GM23338 (cell line): ENCODE results near the gene MARCHF10. TPM values are rescaled to one million over a fixed set of nuclear protein-coding genes. Genes with fewer than 3 reads are reported as not detected.

Experiments used
- ATAC-seq: fragments of 200-7000 bp; cut with Tn5 transposase; 3 replicates; pipeline ENCODE4 v1.9.1; 2020
- DNase-seq: peaks from one replicate; pipeline ENCODE4 v3.0.0-alpha.2; 2015; ENCODE audit warnings: low spot score
- H2AFZ ChIP-seq: fragments of 200-600 bp; sonication (generic); 2 replicates; pipeline ENCODE4 v1.8.0; 2016; ENCODE audit warnings: antibody characterized with exemption, mild to moderate bottlenecking, moderate library complexity
- H3F3A ChIP-seq: fragments of 200-600 bp; sonication (generic); replicated peaks from 2 replicates; pipeline ENCODE4 v1.8.0; 2017; ENCODE audit warnings: antibody characterized with exemption, mixed run types, low read depth
- H3K27ac ChIP-seq: fragments of 200-600 bp; sonication (generic); 2 replicates; pipeline ENCODE4 v1.6.1; 2016; ENCODE audit warnings: low read depth
- H3K27me3 ChIP-seq: fragments of 200-600 bp; sonication (generic); 2 replicates; pipeline ENCODE4 v1.8.0; 2016; ENCODE audit warnings: mild to moderate bottlenecking, mixed run types, moderate library complexity; ENCODE audit not compliant: insufficient read depth
- H3K36me3 ChIP-seq: fragments of 200-600 bp; sonication (generic); 2 replicates; pipeline ENCODE4 v1.8.0; 2016; ENCODE audit warnings: mild to moderate bottlenecking; ENCODE audit not compliant: insufficient read depth
- H3K4me1 ChIP-seq: fragments of 200-600 bp; sonication (generic); 2 replicates; pipeline ENCODE4 v1.8.0; 2016; ENCODE audit warnings: mild to moderate bottlenecking, moderate library complexity; ENCODE audit not compliant: insufficient read depth
- H3K4me2 ChIP-seq: fragments of 200-600 bp; sonication (generic); 2 replicates; pipeline ENCODE4 v1.7.1; 2017; ENCODE audit warnings: mixed run types
- H3K4me3 ChIP-seq: fragments of 200-600 bp; sonication (generic); 2 replicates; pipeline ENCODE4 v1.6.1; 2016; ENCODE audit warnings: mixed run types
- H3K79me2 ChIP-seq: fragments of 200-600 bp; sonication (generic); replicated peaks from 2 replicates; pipeline ENCODE4 v1.8.0; 2017; ENCODE audit warnings: mild to moderate bottlenecking; ENCODE audit not compliant: insufficient read depth
- H3K9me2 ChIP-seq: fragments of 200-600 bp; sonication (generic); 2 replicates; pipeline ENCODE4 v1.8.0; 2017; ENCODE audit not compliant: insufficient read depth
- H4K20me1 ChIP-seq: fragments of 200-600 bp; sonication (generic); replicated peaks from 2 replicates; pipeline ENCODE4 v1.8.0; 2017; ENCODE audit warnings: mild to moderate bottlenecking; ENCODE audit not compliant: insufficient read depth
- H3K27ac Mint-ChIP-seq: 2 replicates; pipeline ENCODE4 v1.8.0; 2020; ENCODE audit warnings: inconsistent platforms, mild to moderate bottlenecking, moderate library complexity, mixed read lengths
- H3K27me3 Mint-ChIP-seq: 3 replicates; pipeline ENCODE4 v1.8.0; 2022; ENCODE audit warnings: low read depth, mild to moderate bottlenecking, moderate library complexity, mixed read lengths, inconsistent platforms; ENCODE audit not compliant: insufficient read depth, poor library complexity
- H3K36me3 Mint-ChIP-seq: 3 replicates; pipeline ENCODE4 v1.8.0; 2021; ENCODE audit warnings: low read depth, mild to moderate bottlenecking, inconsistent platforms, moderate library complexity, mixed read lengths
- H3K4me1 Mint-ChIP-seq: 3 replicates; pipeline ENCODE4 v1.8.0; 2020; ENCODE audit warnings: mild to moderate bottlenecking, inconsistent platforms, mixed read lengths
- H3K4me3 Mint-ChIP-seq: 3 replicates; pipeline ENCODE4 v1.8.0; 2021; ENCODE audit warnings: moderate library complexity, mild to moderate bottlenecking, inconsistent platforms, mixed read lengths
- H3K9me3 Mint-ChIP-seq: 3 replicates; pipeline ENCODE4 v1.8.0; 2020; ENCODE audit warnings: moderate library complexity, mild to moderate bottlenecking, inconsistent platforms, mixed read lengths
- CREB1 ChIP-seq: fragments of 250-450 bp; sonication (Bioruptor Pico); IDR thresholded peaks from 2 replicates; pipeline ENCODE4 v1.5.0; 2020; ENCODE audit warnings: low read depth, mild to moderate bottlenecking, moderate library complexity
- CTCF ChIP-seq, 2 experiments: fragments of 200-600 bp in 1 of 2; sonication (generic) in 1 of 2; conservative IDR thresholded peaks; 2 replicates each; pipeline versions ENCODE4 v1.5.1 to v1.6.1; 2016 to 2017; ENCODE audit warnings: antibody characterized with exemption in 2 of 2, low read depth in 2 of 2, mild to moderate bottlenecking in 2 of 2, moderate library complexity in 1 of 2
- ETS1 ChIP-seq: IDR thresholded peaks from 2 replicates; pipeline ENCODE4 v1.6.1; 2016; ENCODE audit warnings: antibody characterized with exemption
- EZH2phosphoT487 ChIP-seq: fragments of 200-600 bp; sonication (generic); IDR thresholded peaks from one replicate; pipeline ENCODE4 v1.8.1; 2018; ENCODE audit warnings: antibody characterized with exemption; ENCODE audit not compliant: unreplicated experiment
- NANOG ChIP-seq: IDR thresholded peaks from 2 replicates; pipeline ENCODE4 v1.6.1; 2016; ENCODE audit warnings: antibody characterized with exemption, borderline replicate concordance
- POLR2AphosphoS5 ChIP-seq: IDR thresholded peaks from 2 replicates; pipeline ENCODE4 v1.6.1; 2016; ENCODE audit warnings: antibody characterized with exemption, low read depth
- ZNF114 ChIP-seq: fragments of 250-450 bp; sonication (Bioruptor Pico); IDR thresholded peaks from 2 replicates; pipeline ENCODE4 v1.5.0; 2020; ENCODE audit warnings: mild to moderate bottlenecking, moderate library complexity
- ZNF462 ChIP-seq: fragments of 250-450 bp; sonication (Bioruptor Pico); IDR thresholded peaks from 2 replicates; pipeline ENCODE4 v1.5.0; 2020; ENCODE audit warnings: mild to moderate bottlenecking, moderate library complexity
- polyA plus RNA-seq: library from polyadenylated mRNA; unstranded; fragments of >200 nt; fragmentation: Nextera tagmentation; extraction: Ambion mirVana; gene quantifications from 2 replicates; pipeline ENCODE4 v1.2.1, GENCODE V29; 2016
- total RNA-seq: library from RNA; depleted of rRNA; stranded (reverse); fragments of >200 nt; shearing (Covaris generic); gene quantifications from 2 replicates; pipeline ENCODE4 v1.2.3, GENCODE V29; 2014

Gene MARCHF10
- total and polyA plus RNA-seq, 2 experiments from 2014 or later: 0.50 TPM; not detected in 1

GRCh38 chr17:62658136-62658920 lies 149.8 kb downstream of the MARCHF10 start:
- Histone ChIP-seq H3F3A (0 out of 2 replicates have a peak, but pooled peaks cover 5% of the 10 kb centered on the region), H3K27ac (no peak overlapping the region), H3K4me2 (no peak overlapping the region), H3K27me3 (no peaks in the 10 kb centered on the region), H2AFZ (no peak overlapping the region), H3K9me2 (no peaks in the 10 kb centered on the region), H3K79me2 (no peaks in the 10 kb centered on the region), H3K36me3 (no peaks in the 10 kb centered on the region), H3K4me1 (peaks cover 6% of the 10 kb centered on the region), H3K4me3 (no peak overlapping the region), H4K20me1 (no peaks in the 10 kb centered on the region)
- TF ChIP-seq ZNF462: no peak
- TF ChIP-seq NANOG: no peak
- H3K36me3 Mint-ChIP-seq: peaks cover 12% of the 10 kb centered on the region; the same call in 2 of the 3 replicates
- no peak overlapping the region for H3K4me3 Mint-ChIP-seq
- peaks cover 9% of the 10 kb centered on the region; the same call in 1 of the 3 replicates for H3K9me3 Mint-ChIP-seq
- H3K27ac Mint-ChIP-seq: no peak overlapping the region
- no peak for DNase-seq
- no peak for ATAC-seq
- H3K27me3 Mint-ChIP-seq: peaks cover 14% of the 10 kb centered on the region
- peaks cover 14% of the 10 kb centered on the region for H3K4me1 Mint-ChIP-seq

GRCh38 chr17:62657690-62658089 lies 150.4 kb downstream of the MARCHF10 start:
- peaks cover 7% of the 10 kb centered on the region for H3K4me1 ChIP-seq
- ATAC-seq (no peak), DNase-seq (no peak)
- TF ChIP-seq EZH2phosphoT487 (no peak), CTCF (conservative IDR thresholded peaks at IDR 0.05; ENCODE audit: low read depth in 2 of 2) (no peak), ETS1 (no peak), CREB1 (CRISPR knock-in tag) (no peak), ZNF114 (CRISPR knock-in tag) (no peak), POLR2AphosphoS5 (no peak)
- no peaks in the 10 kb centered on the region for H3K9me2 ChIP-seq
- no peak overlapping the region for H3K4me3 ChIP-seq
- Mint-ChIP-seq H3K9me3 (peaks cover 9% of the 10 kb centered on the region; the same call in 1 of the 3 replicates), H3K4me1 (peaks cover 16% of the 10 kb centered on the region), H3K36me3 (peaks cover 12% of the 10 kb centered on the region; the same call in 2 of the 3 replicates), H3K4me3 (no peak overlapping the region), H3K27me3 (peaks cover 13% of the 10 kb centered on the region), H3K27ac (no peak overlapping the region)
- H3K27ac ChIP-seq: no peak overlapping the region
- no peaks in the 10 kb centered on the region for H3K36me3 ChIP-seq
- no peak overlapping the region for H2AFZ ChIP-seq
- H4K20me1 ChIP-seq: no peaks in the 10 kb centered on the region
- H3F3A ChIP-seq: 0 out of 2 replicates have a peak, but pooled peaks cover 6% of the 10 kb centered on the region
- no peaks in the 10 kb centered on the region for H3K27me3 ChIP-seq
- H3K79me2 ChIP-seq: no peaks in the 10 kb centered on the region
- H3K4me2 ChIP-seq: no peak overlapping the region
